ENCODE results near the gene ZNF155. TPM values are rescaled to one million over a fixed set of nuclear protein-coding genes. Genes with fewer than 3 reads are reported as not detected.
A peak's percentile ranks its signal among the peaks of the same experiment; 100 is the strongest.

Gene ZNF155
- total RNA-seq, 1 donor from 2014 or later = 20.2 TPM

DNA sequence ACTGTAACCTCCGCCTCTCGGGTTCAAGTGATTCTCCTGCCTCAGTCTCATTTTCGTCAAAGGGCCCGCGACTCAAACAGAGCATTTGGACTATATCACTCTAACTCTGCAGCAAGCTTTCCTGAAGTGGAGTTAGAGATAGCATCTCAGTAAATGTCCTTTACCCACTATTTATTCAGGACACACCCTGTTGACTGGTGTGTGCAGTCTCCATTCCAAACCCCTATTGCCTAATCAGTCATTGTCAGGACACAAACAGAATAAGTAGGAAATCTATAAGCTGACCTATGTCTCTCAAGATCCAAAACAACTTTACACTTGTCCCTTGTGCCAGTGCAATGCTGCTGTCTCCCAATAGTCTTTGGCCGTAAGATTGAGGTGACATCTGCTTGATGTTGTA lies 42.6 kb downstream of the ZNF155 start:
- Histone ChIP-seq H3K9ac (no peak overlapping the region), H3K4me1 (peaks cover 6% of the 10 kb centered on the region), H3K79me2 (ENCODE audit: low read depth) (peaks cover 8% of the 10 kb centered on the region), H3K27me3 (peaks cover 13% of the 10 kb centered on the region), H3K36me3 (peaks cover 34% of the 10 kb centered on the region), H3K27ac (no peak overlapping the region), H2AFZ (replicated peaks) (no peak overlapping the region), H3K4me3 (no peak overlapping the region), H4K20me1 (ENCODE audit: low read depth) (no peaks in the 10 kb centered on the region), H3K4me2 (no peak overlapping the region), H3K9me3 (ENCODE audit: low read depth) (peaks cover 2% of the 10 kb centered on the region), H3F3A (ENCODE audit: low read depth) (no peaks in the 10 kb centered on the region)
- Mint-ChIP-seq H3K27me3 (ENCODE audit: insufficient read depth, low read depth) (no peaks in the 10 kb centered on the region), H3K27ac (no peak overlapping the region), H3K36me3 (peaks cover 44% of the 10 kb centered on the region), H3K4me1 (peaks cover 10% of the 10 kb centered on the region), H3K4me3 (peak overlapping the region; percentile 99), H3K9me3 (peaks cover 25% of the 10 kb centered on the region)
- TF ChIP-seq EZH2 (IDR thresholded peaks at IDR 0.05) (no peak), EZH2phosphoT487 (IDR thresholded peaks at IDR 0.05) (no peak)
- TF ChIP-seq, protein P1, sequence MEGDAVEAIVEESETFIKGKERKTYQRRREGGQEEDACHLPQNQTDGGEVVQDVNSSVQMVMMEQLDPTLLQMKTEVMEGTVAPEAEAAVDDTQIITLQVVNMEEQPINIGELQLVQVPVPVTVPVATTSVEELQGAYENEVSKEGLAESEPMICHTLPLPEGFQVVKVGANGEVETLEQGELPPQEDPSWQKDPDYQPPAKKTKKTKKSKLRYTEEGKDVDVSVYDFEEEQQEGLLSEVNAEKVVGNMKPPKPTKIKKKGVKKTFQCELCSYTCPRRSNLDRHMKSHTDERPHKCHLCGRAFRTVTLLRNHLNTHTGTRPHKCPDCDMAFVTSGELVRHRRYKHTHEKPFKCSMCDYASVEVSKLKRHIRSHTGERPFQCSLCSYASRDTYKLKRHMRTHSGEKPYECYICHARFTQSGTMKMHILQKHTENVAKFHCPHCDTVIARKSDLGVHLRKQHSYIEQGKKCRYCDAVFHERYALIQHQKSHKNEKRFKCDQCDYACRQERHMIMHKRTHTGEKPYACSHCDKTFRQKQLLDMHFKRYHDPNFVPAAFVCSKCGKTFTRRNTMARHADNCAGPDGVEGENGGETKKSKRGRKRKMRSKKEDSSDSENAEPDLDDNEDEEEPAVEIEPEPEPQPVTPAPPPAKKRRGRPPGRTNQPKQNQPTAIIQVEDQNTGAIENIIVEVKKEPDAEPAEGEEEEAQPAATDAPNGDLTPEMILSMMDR (IDR thresholded peaks at IDR 0.05) = no peak
- no peak for DNase-seq (ENCODE audit: low spot score)

- H3K27ac ChIP-seq = no peak overlapping the region
- H3K36me3 Mint-ChIP-seq = peaks cover 59% of the 10 kb centered on the region
- DNase-seq (ENCODE audit: low spot score) = no peak
- H3K4me3 ChIP-seq = no peak overlapping the region
- peaks cover 45% of the 10 kb centered on the region for H3K36me3 ChIP-seq
- H3K9me3 ChIP-seq (ENCODE audit: low read depth) = peaks cover 11% of the 10 kb centered on the region
- no peak overlapping the region for H3K9ac ChIP-seq
- no peaks in the 10 kb centered on the region for H3K79me2 ChIP-seq (ENCODE audit: low read depth)
- no peaks in the 10 kb centered on the region for H3K4me1 Mint-ChIP-seq
- H4K20me1 ChIP-seq (ENCODE audit: low read depth) = no peaks in the 10 kb centered on the region
- peaks cover 53% of the 10 kb centered on the region for H3K9me3 Mint-ChIP-seq
- no peak overlapping the region for H3K4me3 Mint-ChIP-seq
- H3K4me1 ChIP-seq = no peaks in the 10 kb centered on the region
- no peak overlapping the region for H3K27ac Mint-ChIP-seq
- H3K27me3 ChIP-seq = no peaks in the 10 kb centered on the region
- H2AFZ ChIP-seq (replicated peaks) = no peak overlapping the region
- no peak for TF ChIP-seq EZH2 (IDR thresholded peaks at IDR 0.05)
- no peak for TF ChIP-seq EZH2phosphoT487 (IDR thresholded peaks at IDR 0.05)
- TF ChIP-seq, protein P1 (IDR thresholded peaks at IDR 0.05) = no peak
- H3K27me3 Mint-ChIP-seq (ENCODE audit: insufficient read depth, low read depth) = peaks cover 6% of the 10 kb centered on the region
- no peak overlapping the region for H3K4me2 ChIP-seq
- H3F3A ChIP-seq (ENCODE audit: low read depth) = no peaks in the 10 kb centered on the region
These were observed 48.1 kb downstream of the ZNF155 start for GRCh38 chr19:44032001-44032610.

GRCh38 chr19:44042147-44042546 lies 58.2 kb downstream of the ZNF155 start:
- H3K4me3 Mint-ChIP-seq = no peak overlapping the region
- H3K4me1 Mint-ChIP-seq = no peaks in the 10 kb centered on the region
- H3F3A ChIP-seq (ENCODE audit: low read depth) = no peaks in the 10 kb centered on the region
- no peaks in the 10 kb centered on the region for H3K36me3 Mint-ChIP-seq
- no peak overlapping the region for H3K4me2 ChIP-seq
- peaks cover under 1% of the 10 kb centered on the region for H3K27me3 ChIP-seq
- H3K79me2 ChIP-seq (ENCODE audit: low read depth) = no peaks in the 10 kb centered on the region
- H3K27ac ChIP-seq = no peak overlapping the region
- DNase-seq (ENCODE audit: low spot score) = no peak
- peaks cover 4% of the 10 kb centered on the region for H3K27me3 Mint-ChIP-seq (ENCODE audit: insufficient read depth, low read depth)
- TF ChIP-seq, protein P1 (IDR thresholded peaks at IDR 0.05) = no peak
- TF ChIP-seq EZH2 (IDR thresholded peaks at IDR 0.05) (no peak), EZH2phosphoT487 (IDR thresholded peaks at IDR 0.05) (no peak)
- H3K36me3 ChIP-seq = no peaks in the 10 kb centered on the region
- H4K20me1 ChIP-seq (ENCODE audit: low read depth) = no peaks in the 10 kb centered on the region
- H2AFZ ChIP-seq (replicated peaks) = no peak overlapping the region
- no peaks in the 10 kb centered on the region for H3K9me3 ChIP-seq (ENCODE audit: low read depth)
- no peak overlapping the region for H3K27ac Mint-ChIP-seq
- H3K9ac ChIP-seq = no peak overlapping the region
- H3K4me3 ChIP-seq = no peak overlapping the region
- peaks cover 10% of the 10 kb centered on the region for H3K9me3 Mint-ChIP-seq
- no peaks in the 10 kb centered on the region for H3K4me1 ChIP-seq

Small RNAs within 50 kb of the gene (small RNA-seq; reads per million reads assigned to genes)
- gene AC006213.5 = not detected

Other genes with a start within 250 kb of the ZNF155 start
- 33.1 and 33.4 TPM in 2 replicates for gene SMG9, start 229.2 kb upstream of the ZNF155 start, total RNA-seq (ENCODE audit: low replicate concordance)
- 0.40 TPM in 1 of 2 replicates, not detected in the other for gene KCNN4, start 203.2 kb upstream of the ZNF155 start, total RNA-seq (ENCODE audit: low replicate concordance)
- 0.12 TPM in 1 of 2 replicates, not detected in the other for gene LYPD5, start 181.7 kb upstream of the ZNF155 start, total RNA-seq (ENCODE audit: low replicate concordance)
- gene ZNF283, start 156.9 kb upstream of the ZNF155 start, total RNA-seq (ENCODE audit: low replicate concordance) = 13.4 and 19.8 TPM in 2 replicates
- gene ZNF404, start 100.2 kb upstream of the ZNF155 start, total RNA-seq (ENCODE audit: low replicate concordance) = 4.9 and 5.2 TPM in 2 replicates
- gene ZNF45, start 48.9 kb upstream of the ZNF155 start, total RNA-seq (ENCODE audit: low replicate concordance) = 13.1 and 16.1 TPM in 2 replicates
- 12.2 and 14.0 TPM in 2 replicates for gene ZNF221, start 33.0 kb upstream of the ZNF155 start, total RNA-seq (ENCODE audit: low replicate concordance)
- gene ZNF230, start 18.8 kb downstream of the ZNF155 start, total RNA-seq (ENCODE audit: low replicate concordance) = 3.9 and 4.7 TPM in 2 replicates
- gene ZNF222, start 41.2 kb downstream of the ZNF155 start, total RNA-seq (ENCODE audit: low replicate concordance) = 8.0 and 12.9 TPM in 2 replicates
- 12.2 and 21.1 TPM in 2 replicates for gene ZNF223, start 67.8 kb downstream of the ZNF155 start, total RNA-seq (ENCODE audit: low replicate concordance)
- 4.0 and 5.6 TPM in 2 replicates for gene ZNF284, start 88.0 kb downstream of the ZNF155 start, total RNA-seq (ENCODE audit: low replicate concordance)
- 27.2 and 28.7 TPM in 2 replicates for gene ZNF224, start 110.2 kb downstream of the ZNF155 start, total RNA-seq (ENCODE audit: low replicate concordance)
- 6.2 and 11.2 TPM in 2 replicates for gene ZNF225, start 129.2 kb downstream of the ZNF155 start, total RNA-seq (ENCODE audit: low replicate concordance)
- 10.9 and 14.1 TPM in 2 replicates for gene ZNF234, start 157.4 kb downstream of the ZNF155 start, total RNA-seq (ENCODE audit: low replicate concordance)
- 34.3 and 39.6 TPM in 2 replicates for gene ZNF226, start 180.9 kb downstream of the ZNF155 start, total RNA-seq (ENCODE audit: low replicate concordance)
- 37.3 and 45.0 TPM in 2 replicates for gene ZNF227, start 228.3 kb downstream of the ZNF155 start, total RNA-seq (ENCODE audit: low replicate concordance)

Data from neural progenitor cell (in vitro differentiated cells).